ENCODE data around the gene DLGAP1. TPM values are rescaled to one million over a fixed set of nuclear protein-coding genes. Genes with fewer than 3 reads are reported as not detected.

Gene DLGAP1
- total RNA-seq, 6 experiments from 2014 or later, result 0.09 to 0.31 (median 0.18) TPM; not detected in 2

DNA sequence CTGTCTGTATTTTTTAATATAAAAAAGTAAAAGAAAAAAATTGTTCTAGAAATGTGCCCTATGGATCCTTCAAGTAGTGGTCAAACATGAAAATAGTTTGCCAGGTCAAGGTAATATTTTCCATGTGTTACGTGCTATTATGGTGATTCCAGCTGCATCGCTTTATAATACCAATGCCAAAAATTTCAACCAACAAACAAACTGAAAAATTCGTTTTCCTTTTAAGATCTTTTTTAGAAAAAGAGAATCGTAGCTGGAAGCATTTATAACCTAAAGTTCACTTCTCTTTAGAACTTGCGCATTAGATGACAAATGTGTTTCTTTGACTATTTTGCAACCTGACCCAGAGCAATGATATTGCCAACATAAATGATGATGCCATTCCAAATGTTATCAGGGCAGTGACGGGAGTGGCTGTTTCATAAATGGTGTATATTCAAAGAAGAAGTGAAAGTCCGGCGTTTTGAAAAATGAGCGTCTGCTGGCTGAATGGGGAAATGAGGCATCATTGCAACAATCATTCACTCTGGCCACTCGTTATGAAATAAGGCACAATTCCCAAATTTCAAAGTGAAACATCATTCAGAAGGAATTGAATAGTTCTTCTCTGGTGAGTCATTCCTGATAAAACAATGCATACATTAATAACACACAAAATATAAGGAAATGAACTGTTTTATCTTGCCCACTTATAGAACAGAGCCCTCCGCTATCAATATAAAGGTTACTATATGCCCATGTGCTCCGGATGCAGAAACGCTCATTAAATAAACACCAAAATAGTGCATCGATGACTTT is 707.7 kb downstream of the DLGAP1 start:
- no peaks in the 10 kb centered on the region for H3K4me1 ChIP-seq
- no peak overlapping the region for H3K27ac ChIP-seq
- H3K4me3 ChIP-seq, result no peak overlapping the region
- intact Hi-C loops (cut with DNase I), result no loop called here
- no peaks in the 10 kb centered on the region for H3K27me3 ChIP-seq
- no peaks in the 10 kb centered on the region for H3K36me3 ChIP-seq
- ATAC-seq (peak; percentile 44 to 77 (median 63)), DNase-seq (peak in 1 of 3 donors; percentile 49)
- H3K9me3 ChIP-seq, result no peaks in the 10 kb centered on the region
- 40% methylated on average over 14 of the region's 14 CpGs for WGBS (ENCODE audit: insufficient coverage, low coverage, low lambda C conversion rate, missing lambda C conversion rate)
- TF ChIP-seq CTCF (IDR thresholded peaks at IDR 0.05), result no peak

DNA sequence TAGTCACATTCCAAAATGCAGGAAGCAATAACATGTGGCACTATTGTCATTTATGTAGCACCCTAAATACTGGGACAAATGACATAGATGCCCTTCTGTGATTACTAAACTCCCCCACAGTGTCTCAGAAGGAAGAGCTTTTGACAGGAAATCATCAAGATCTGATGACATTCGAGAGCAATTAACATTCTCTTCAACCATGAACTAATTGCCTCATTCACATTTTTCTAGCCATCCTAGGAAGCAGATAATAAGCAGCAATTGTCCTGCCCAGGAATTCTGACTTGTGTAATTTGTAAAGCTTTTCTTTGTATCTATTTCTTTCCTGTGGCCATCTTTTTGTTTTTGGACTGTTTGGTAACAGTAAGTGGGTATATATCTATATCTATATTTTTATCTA is 712.6 kb downstream of the DLGAP1 start:
- whole genome bisulfite sequencing (ENCODE audit: insufficient coverage, low coverage, low lambda C conversion rate, missing lambda C conversion rate), result 23% methylated on average over 1 of the region's 1 CpG
- Histone ChIP-seq H3K4me1 (no peaks in the 10 kb centered on the region), H3K27ac (no peak overlapping the region), H3K9me3 (no peaks in the 10 kb centered on the region), H3K4me3 (no peak overlapping the region), H3K27me3 (no peaks in the 10 kb centered on the region), H3K36me3 (no peaks in the 10 kb centered on the region)
- DNase-seq (no peak), ATAC-seq (no peak)
- TF ChIP-seq POLR2A (IDR thresholded peaks at IDR 0.05), result no peak
- no peak for TF ChIP-seq CTCF (IDR thresholded peaks at IDR 0.05)
- intact Hi-C loops (cut with DNase I), result no loop called here

GRCh38 chr18:3741333-3741732 is 713.8 kb downstream of the DLGAP1 start:
- TF ChIP-seq CTCF (IDR thresholded peaks at IDR 0.05) (no peak), POLR2A (IDR thresholded peaks at IDR 0.05) (no peak)
- no peak for DNase-seq
- Histone ChIP-seq H3K27me3 (no peaks in the 10 kb centered on the region), H3K4me1 (no peaks in the 10 kb centered on the region), H3K9me3 (no peaks in the 10 kb centered on the region), H3K4me3 (no peak overlapping the region), H3K36me3 (no peaks in the 10 kb centered on the region), H3K27ac (no peak overlapping the region)
- intact Hi-C loops (cut with DNase I), result no loop called here
- WGBS (ENCODE audit: insufficient coverage, low coverage, low lambda C conversion rate, missing lambda C conversion rate), result 88% methylated on average over 1 of the region's 1 CpG
- no peak for ATAC-seq

DNA sequence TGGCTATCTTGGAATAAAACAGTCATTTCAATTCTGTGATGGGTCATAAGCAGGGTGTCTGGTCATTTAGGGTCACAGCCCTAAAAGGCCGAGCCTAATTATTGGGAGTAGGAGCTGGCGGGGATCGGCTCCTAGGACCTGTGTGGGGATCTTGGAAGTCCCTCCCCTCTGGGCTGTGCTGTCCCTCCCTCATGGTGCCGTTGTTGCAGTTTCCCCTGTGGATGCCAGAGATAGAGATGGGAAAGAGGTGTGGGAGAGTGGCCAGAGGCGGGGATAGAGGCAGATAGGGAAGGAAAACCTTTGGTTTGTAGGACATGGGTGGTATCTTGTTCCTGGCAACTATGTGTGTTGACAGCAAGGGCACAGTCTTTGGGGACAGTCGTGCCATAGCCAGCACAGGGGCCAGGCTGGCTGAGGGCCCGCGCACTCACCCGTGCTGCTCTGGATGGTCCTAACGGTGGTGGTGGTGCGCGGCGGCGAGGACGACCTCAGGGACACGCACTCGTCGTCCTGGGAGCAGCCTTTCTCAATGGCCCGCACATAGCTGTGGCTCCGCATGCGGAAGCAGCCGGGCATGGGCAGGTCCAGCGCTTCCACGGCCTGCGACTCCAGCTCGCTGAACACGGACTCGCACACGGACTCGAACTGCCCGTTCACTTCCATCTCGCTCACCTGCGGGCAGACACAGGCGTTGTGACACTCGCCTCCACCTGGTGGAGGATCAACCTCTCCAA is 726.2 kb downstream of the DLGAP1 start:
- ATAC-seq (no peak), DNase-seq (no peak)
- Histone ChIP-seq H3K27ac (no peak overlapping the region), H3K9me3 (no peaks in the 10 kb centered on the region), H3K27me3 (no peaks in the 10 kb centered on the region), H3K36me3 (no peaks in the 10 kb centered on the region), H3K4me1 (peaks cover 0 to 5% (median 1%) of the 10 kb centered on the region in 4 donors), H3K4me3 (no peak overlapping the region)
- TF ChIP-seq CTCF (IDR thresholded peaks at IDR 0.05) (no peak), POLR2A (IDR thresholded peaks at IDR 0.05) (no peak)
- 86% methylated on average over 5 of the region's 35 CpGs for WGBS (ENCODE audit: insufficient coverage, low coverage, low lambda C conversion rate, missing lambda C conversion rate)
- intact Hi-C loops (cut with DNase I), result no loop called here

Data from right lobe of liver (tissue), 6 donors.